ENCODE data around the gene OLFML2A. TPM values are rescaled to one million over a fixed set of nuclear protein-coding genes. Genes with fewer than 3 reads are reported as not detected.

Gene OLFML2A
- polyA plus RNA-seq, 3 donors from 2014 or later = not detected

DNA sequence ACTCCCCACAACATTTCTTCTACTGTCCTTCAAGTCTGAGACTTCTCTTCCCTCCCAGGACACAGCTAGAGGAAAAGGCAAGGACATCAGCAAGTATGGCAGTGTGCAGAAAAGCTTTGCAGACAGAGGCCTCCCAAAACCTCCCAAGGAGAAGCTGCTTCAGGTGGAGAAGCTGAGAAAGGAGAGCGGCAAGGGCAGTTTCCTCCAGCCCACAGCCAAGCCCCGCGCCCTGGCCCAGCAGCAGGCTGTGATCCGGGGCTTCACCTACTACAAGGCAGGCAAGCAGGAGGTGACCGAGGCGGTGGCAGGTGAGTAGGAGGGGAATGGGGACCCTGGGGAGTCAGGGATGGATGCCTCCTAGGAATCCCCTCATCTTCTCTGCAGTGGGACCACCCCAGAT is 24.4 kb downstream of the OLFML2A start:
- Mint-ChIP-seq H3K27me3 (ENCODE audit: low read depth in 3 of 3) (peaks cover 2 to 6% (median 4%) of the 10 kb centered on the region in 3 donors), H3K36me3 (no peaks in the 10 kb centered on the region), H3K4me1 (no peaks in the 10 kb centered on the region), H3K27ac (no peak overlapping the region), H3K4me3 (no peak overlapping the region), H3K9me3 (no peaks in the 10 kb centered on the region)
- no peak for DNase-seq

DNA sequence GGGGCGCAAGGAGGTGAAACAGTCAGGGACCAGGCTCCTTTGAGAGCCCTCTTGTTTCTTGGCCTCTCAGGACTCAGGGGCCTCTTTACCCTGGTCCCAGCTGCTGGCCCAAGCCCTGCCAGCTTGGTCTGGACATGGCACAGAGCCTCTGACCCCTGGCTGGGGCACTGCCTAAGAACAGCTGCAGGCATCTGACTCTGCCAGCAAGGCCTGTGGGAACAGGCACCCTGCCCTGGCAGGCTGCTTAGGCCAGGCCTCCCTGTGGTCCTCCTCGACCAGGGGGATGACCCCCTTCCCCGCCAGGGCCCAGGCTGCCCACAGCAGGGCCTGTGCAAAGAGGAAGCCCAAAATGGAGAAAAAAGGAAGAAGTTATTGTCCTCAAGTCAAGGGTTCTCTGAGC is 25.5 kb downstream of the OLFML2A start:
- Mint-ChIP-seq H3K27me3 (ENCODE audit: low read depth in 3 of 3) (peaks cover 2 to 4% (median 4%) of the 10 kb centered on the region in 3 donors), H3K9me3 (no peaks in the 10 kb centered on the region), H3K27ac (no peak overlapping the region), H3K36me3 (no peaks in the 10 kb centered on the region), H3K4me3 (no peak overlapping the region), H3K4me1 (no peaks in the 10 kb centered on the region)
- DNase-seq = no peak

DNA sequence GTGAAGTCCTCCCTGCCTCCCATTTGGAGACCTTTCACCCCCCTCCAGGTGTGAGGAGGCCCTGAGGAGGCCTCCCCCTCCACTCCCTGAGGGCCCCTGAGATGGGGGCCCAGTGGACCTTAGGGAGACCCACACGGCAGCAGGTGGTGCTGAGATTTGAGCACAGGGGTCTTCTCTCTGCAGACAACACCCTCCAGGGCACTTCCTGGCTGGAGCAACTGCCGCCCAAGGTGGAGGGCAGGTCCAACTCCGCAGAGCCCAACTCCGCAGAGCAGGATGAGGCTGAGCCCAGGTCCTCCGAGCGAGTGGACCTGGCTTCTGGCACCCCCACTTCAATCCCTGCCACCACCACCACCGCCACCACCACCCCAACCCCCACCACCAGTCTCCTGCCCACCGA is 27.0 kb downstream of the OLFML2A start:
- no peak overlapping the region for H3K4me3 Mint-ChIP-seq
- no peaks in the 10 kb centered on the region for H3K36me3 Mint-ChIP-seq
- DNase-seq = no peak
- H3K27ac Mint-ChIP-seq = no peak overlapping the region
- no peaks in the 10 kb centered on the region for H3K4me1 Mint-ChIP-seq
- H3K27me3 Mint-ChIP-seq (ENCODE audit: low read depth in 3 of 3) = peaks cover 0 to 4% (median 2%) of the 10 kb centered on the region in 3 donors
- no peaks in the 10 kb centered on the region for H3K9me3 Mint-ChIP-seq

DNA sequence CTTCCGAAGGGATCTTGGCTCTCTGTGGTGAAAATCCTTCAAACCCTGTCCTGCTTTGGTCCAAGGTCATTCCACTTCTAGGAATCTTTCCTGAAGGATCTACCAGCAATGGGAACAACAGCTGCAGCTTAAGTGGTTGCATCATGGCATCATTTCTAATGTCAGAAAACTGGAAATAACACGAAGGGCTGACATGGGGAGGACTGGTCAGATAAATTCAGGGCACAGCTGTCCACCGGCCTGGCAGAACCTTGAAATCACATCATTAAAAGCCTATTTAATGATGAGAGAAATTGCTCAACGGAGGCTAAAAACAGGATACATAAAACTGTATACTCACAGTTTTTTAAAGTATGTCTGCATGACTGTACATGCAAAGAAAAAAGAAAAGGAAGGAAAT is 28.3 kb downstream of the OLFML2A start:
- H3K4me1 Mint-ChIP-seq = no peaks in the 10 kb centered on the region
- H3K27me3 Mint-ChIP-seq (ENCODE audit: low read depth in 3 of 3) = peaks cover 0 to 4% (median 2%) of the 10 kb centered on the region in 3 donors
- H3K4me3 Mint-ChIP-seq = no peak overlapping the region
- peak overlapping the region in 1 of 6 donors; percentile 62 for H3K27ac Mint-ChIP-seq
- no peak for DNase-seq
- H3K9me3 Mint-ChIP-seq = no peaks in the 10 kb centered on the region
- H3K36me3 Mint-ChIP-seq = no peaks in the 10 kb centered on the region

DNA sequence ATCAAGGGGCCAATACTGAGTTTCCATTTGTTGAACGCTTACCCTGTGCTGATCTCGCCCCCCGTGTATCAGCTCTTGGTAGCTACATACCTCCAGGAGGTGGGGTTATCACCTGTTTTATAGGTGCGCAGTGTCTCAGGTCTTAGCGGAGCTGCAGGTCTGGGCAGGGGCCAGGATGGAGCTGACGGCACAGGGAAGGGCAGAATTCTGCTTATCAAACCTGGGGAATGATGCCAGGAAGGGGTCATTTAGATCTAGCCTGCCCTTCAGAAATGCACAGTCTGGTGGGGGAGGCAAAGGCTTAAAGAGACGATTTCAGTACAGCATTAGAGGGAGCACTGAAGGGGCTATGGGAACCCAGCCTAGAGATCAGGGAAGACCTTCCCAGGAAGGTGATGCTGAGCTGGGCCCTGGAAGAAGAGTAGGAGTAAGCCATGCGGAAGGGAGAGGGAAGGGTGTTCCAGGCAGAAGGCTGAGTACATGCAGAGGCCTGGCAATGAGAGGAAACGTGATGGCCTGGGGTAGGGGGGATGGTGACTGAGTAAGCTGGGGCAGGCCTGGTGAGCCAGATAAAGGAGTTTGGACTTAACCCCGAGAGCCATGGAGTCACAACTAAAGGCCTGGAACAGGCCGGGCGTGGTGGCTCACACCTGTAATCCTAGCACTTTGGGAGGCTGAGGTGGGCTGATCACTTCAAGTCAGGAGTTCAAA is 31.5 kb downstream of the OLFML2A start:
- DNase-seq = no peak
- no peaks in the 10 kb centered on the region for H3K4me1 Mint-ChIP-seq
- H3K4me3 Mint-ChIP-seq = no peak overlapping the region
- H3K27ac Mint-ChIP-seq = no peak overlapping the region
- H3K9me3 Mint-ChIP-seq = no peaks in the 10 kb centered on the region
- H3K36me3 Mint-ChIP-seq = no peaks in the 10 kb centered on the region
- H3K27me3 Mint-ChIP-seq (ENCODE audit: low read depth in 3 of 3) = peaks cover 0 to 4% (median 4%) of the 10 kb centered on the region in 3 donors

DNA sequence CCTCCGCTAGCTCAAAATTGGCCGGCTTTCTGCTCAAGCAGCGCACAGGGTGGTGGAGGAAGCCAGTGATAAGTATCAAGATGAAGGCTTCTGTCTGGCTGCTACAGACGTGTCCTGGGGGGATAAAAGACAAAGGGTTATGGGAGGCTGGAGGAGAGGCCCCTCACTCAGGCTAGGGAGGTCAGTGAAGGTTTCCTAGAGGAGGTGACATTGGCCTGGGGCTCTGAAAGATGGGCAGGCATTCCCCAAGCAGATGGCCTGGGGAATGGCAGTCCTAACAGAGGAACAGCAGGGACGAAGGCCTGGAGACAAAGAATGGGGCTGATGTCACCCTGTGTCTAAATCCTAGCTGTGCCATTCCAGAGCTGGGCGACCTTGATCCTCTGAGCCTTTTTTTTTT is 32.3 kb downstream of the OLFML2A start:
- Mint-ChIP-seq H3K9me3 (no peaks in the 10 kb centered on the region), H3K27ac (no peak overlapping the region), H3K4me1 (no peaks in the 10 kb centered on the region), H3K27me3 (ENCODE audit: low read depth in 3 of 3) (peaks cover 0 to 4% (median 4%) of the 10 kb centered on the region in 3 donors), H3K36me3 (no peaks in the 10 kb centered on the region), H3K4me3 (no peak overlapping the region)
- DNase-seq = no peak

DNA sequence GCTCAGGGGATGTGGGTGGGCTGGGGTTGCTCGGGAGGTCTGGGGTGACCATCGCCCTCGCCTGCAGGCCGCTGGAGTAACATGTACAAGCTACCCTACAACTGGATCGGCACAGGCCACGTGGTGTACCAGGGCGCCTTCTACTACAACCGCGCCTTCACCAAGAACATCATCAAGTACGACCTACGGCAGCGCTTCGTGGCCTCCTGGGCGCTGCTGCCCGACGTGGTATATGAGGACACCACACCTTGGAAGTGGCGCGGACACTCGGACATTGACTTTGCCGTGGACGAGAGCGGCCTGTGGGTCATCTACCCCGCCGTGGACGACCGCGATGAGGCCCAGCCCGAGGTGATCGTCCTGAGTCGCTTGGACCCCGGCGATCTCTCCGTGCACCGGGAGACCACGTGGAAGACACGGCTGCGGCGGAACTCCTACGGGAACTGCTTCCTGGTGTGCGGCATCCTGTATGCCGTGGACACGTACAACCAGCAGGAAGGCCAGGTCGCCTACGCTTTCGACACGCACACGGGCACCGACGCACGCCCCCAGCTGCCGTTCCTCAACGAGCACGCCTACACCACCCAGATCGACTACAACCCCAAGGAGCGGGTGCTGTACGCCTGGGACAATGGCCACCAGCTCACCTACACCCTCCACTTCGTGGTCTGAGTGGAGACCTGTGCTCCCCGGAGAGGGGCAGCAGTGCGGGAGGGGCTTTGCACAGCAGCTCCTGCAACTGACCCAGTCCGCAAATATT is 33.0 kb downstream of the OLFML2A start:
- DNase-seq = no peak
- Mint-ChIP-seq H3K4me1 (no peaks in the 10 kb centered on the region), H3K4me3 (no peak overlapping the region), H3K27me3 (ENCODE audit: low read depth in 3 of 3) (peaks cover 0 to 5% (median 3%) of the 10 kb centered on the region in 3 donors), H3K9me3 (no peaks in the 10 kb centered on the region), H3K36me3 (no peaks in the 10 kb centered on the region), H3K27ac (no peak overlapping the region)

DNA sequence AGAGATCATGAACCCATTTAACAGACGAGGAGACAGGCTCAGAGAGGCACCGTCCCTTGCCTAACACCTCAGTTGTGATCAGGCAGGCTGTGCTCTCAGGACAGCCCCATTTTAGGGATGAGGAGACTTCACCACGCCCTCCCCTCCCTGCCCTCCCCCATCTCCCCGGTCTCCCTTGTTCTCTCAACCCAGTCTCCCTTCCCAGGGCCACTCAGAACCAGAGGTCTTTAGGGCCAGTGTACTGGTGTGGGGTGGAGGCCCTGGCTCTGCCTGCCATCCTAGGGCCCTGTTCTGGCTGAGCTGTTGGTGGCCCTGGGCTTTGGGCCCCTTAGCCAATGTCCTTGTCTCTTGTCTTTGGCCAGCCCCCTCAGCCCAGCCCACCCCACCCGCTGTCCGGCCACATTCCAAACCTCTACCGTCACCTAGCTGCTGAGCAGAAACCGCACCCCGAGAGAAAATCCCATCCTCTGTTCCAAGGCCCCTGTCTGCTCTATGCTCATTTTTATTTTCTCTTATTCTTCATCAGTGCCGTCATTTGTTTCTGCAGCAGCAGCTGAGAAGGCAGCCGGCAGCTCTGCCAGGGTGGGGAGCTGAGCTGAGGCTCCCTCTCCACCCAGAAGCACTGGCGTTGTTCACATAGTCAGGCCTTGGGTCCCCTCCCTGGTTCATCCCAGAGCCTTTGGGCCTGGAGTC is 33.9 kb downstream of the OLFML2A start:
- no peaks in the 10 kb centered on the region for H3K9me3 Mint-ChIP-seq
- no peaks in the 10 kb centered on the region for H3K4me1 Mint-ChIP-seq
- peaks cover 0 to 6% (median 3%) of the 10 kb centered on the region in 3 donors for H3K27me3 Mint-ChIP-seq (ENCODE audit: low read depth in 3 of 3)
- DNase-seq = no peak
- no peak overlapping the region for H3K27ac Mint-ChIP-seq
- no peak overlapping the region for H3K4me3 Mint-ChIP-seq
- no peaks in the 10 kb centered on the region for H3K36me3 Mint-ChIP-seq

DNA sequence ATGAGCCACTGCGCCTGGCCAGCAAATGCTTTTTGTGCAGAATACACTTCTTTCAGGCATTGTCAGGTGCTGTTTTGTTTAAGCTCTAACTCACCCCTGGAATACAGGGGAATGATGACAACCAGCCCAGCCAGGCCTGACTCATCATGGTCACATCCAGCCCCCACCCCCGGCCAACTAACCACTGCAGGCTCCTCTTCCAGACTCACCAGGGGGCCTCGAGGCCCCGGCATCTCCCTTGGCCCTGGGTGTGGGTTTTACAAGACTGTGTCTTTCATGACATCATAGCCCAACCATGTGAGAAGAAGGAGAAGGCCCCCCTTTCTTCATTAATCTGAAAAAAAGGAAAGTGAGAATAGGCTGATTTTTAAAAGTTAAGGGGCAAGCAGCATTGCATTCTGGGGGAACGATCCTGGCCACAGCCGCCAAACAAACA is 35.5 kb downstream of the OLFML2A start:
- no peak overlapping the region for H3K27ac Mint-ChIP-seq
- H3K27me3 Mint-ChIP-seq (ENCODE audit: low read depth in 3 of 3) = peaks cover 2 to 5% (median 3%) of the 10 kb centered on the region in 3 donors
- no peaks in the 10 kb centered on the region for H3K4me1 Mint-ChIP-seq
- H3K36me3 Mint-ChIP-seq = no peaks in the 10 kb centered on the region
- H3K4me3 Mint-ChIP-seq = no peak overlapping the region
- peak in 1 of 3 donors; percentile 5 for DNase-seq
- H3K9me3 Mint-ChIP-seq = no peaks in the 10 kb centered on the region

DNA sequence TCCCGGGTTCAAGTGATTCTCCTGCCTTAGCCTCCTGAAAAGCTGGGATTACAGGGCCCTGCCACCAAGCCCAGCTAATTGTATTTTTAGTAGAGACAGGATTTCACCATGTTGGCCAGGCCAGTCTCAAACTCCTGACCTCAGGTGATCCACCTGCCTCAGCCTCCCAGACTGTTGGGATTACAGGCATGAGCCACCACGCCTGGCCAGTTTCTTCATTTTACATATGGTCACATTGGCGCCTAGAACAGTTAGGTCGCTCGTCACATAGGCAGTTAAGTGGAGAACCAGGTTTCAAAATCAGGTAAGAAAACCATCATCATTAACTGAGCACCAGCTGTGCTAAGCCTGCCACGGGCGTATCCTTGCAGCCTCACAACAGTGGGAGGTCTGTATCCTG is 36.1 kb downstream of the OLFML2A start:
- Mint-ChIP-seq H3K27ac (no peak overlapping the region), H3K9me3 (no peaks in the 10 kb centered on the region), H3K4me1 (no peaks in the 10 kb centered on the region), H3K27me3 (ENCODE audit: low read depth in 3 of 3) (peaks cover 2 to 5% (median 3%) of the 10 kb centered on the region in 3 donors), H3K36me3 (no peaks in the 10 kb centered on the region), H3K4me3 (no peak overlapping the region)
- no peak for DNase-seq

DNA sequence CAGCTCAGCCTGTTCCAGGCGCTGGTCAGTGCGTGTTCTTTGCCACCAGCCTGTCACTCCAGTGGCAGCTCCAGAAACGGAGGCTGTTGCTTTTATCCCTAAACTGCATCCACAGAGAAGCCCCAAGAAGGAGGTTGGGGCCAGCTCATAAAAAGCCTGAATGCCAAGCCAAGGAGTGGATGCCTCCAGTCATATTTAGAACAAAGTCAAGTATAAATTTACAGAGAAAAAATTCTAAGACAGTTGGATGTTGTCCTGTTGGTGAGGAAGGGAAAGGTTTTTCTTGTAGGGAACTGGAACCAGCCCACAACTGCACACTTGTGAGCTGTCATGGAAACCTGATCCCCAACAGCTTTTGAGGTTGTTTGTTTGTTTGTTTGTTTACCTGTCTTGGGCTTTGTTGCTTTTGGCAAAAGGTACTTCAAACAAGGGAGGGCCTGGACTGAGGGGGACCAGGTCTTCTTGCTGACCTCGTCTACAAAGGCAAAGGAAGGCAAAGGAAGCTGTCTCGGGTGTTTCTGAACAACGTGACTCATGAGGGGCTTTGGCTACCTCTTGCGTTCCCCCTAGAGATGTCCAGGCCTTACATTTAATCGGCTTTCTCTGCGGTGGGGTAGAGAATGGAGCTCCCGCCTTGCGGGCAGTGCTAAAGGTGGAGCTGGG is 36.7 kb downstream of the OLFML2A start:
- H3K4me3 Mint-ChIP-seq = no peak overlapping the region
- H3K27ac Mint-ChIP-seq = no peak overlapping the region
- no peaks in the 10 kb centered on the region for H3K9me3 Mint-ChIP-seq
- DNase-seq = no peak
- H3K4me1 Mint-ChIP-seq = no peaks in the 10 kb centered on the region
- no peaks in the 10 kb centered on the region for H3K36me3 Mint-ChIP-seq
- H3K27me3 Mint-ChIP-seq (ENCODE audit: low read depth in 3 of 3) = peaks cover 2 to 5% (median 3%) of the 10 kb centered on the region in 3 donors

DNA sequence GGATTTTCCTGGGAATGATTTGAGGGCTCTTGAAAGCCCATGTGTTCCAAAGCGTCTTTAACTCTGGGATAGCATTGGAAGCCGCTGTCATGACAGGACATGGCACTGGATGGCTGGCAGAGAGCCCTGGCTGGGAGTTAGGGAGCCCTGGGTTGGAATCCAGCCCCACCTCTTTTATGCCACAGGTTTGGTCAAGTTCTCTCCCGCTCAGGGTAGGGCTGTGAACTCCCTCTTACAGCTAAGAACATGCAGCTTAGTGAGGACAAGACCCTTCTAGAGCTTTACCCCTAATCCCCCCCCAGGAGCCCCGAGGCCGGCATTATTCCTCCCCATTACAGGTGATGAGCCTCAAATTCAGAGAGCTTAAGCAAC is 37.2 kb downstream of the OLFML2A start:
- Mint-ChIP-seq H3K36me3 (no peaks in the 10 kb centered on the region), H3K27ac (no peak overlapping the region), H3K4me1 (no peaks in the 10 kb centered on the region), H3K9me3 (no peaks in the 10 kb centered on the region), H3K4me3 (no peak overlapping the region), H3K27me3 (ENCODE audit: low read depth in 3 of 3) (peaks cover 2 to 5% (median 3%) of the 10 kb centered on the region in 3 donors)
- DNase-seq = no peak

DNA sequence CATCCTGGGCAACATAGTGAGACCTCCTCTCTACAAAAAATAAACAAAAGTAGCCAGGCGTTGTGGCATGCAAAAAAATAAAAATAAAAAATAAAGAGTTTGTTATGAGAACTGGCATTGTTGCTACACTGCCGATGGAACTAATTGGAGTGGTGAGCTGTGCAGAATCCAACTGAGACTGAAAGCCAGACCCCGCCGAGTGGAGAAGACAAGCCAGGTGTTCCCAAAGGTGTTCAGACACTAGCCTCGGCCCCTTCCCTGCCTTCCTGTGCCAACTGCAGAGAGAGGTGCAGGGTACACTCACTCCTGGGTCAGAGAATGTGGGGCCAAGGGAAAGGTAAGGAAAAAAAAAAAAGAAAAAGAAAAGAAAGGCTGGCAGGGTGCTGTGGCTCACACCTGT is 38.7 kb downstream of the OLFML2A start:
- H3K36me3 Mint-ChIP-seq = no peaks in the 10 kb centered on the region
- H3K4me1 Mint-ChIP-seq = no peaks in the 10 kb centered on the region
- H3K27me3 Mint-ChIP-seq (ENCODE audit: low read depth in 3 of 3) = peaks cover 2 to 5% (median 3%) of the 10 kb centered on the region in 3 donors
- H3K4me3 Mint-ChIP-seq = no peak overlapping the region
- DNase-seq = no peak
- H3K9me3 Mint-ChIP-seq = no peaks in the 10 kb centered on the region
- no peak overlapping the region for H3K27ac Mint-ChIP-seq
